ENCODE measurements around the gene LYST.

DNA sequence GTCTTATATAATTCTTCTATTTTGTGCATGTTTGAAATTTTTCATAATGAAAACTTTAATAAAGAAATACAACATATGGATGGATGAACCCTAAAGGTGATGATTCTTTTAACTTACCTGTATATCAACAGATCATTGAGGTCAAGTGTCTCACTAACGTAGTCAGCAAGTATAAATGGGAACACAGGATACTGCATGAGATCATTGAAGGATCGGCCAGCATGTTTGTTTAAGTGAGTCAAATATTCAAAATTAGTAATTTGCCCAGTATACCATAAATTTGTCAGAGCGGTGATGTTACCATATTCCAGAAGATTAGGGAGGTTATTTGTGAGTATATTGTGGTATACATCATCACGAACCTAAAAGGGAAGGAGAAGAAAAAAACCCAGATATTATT lies 146.2 kb downstream of the LYST start:
- TF ChIP-seq, protein P1, sequence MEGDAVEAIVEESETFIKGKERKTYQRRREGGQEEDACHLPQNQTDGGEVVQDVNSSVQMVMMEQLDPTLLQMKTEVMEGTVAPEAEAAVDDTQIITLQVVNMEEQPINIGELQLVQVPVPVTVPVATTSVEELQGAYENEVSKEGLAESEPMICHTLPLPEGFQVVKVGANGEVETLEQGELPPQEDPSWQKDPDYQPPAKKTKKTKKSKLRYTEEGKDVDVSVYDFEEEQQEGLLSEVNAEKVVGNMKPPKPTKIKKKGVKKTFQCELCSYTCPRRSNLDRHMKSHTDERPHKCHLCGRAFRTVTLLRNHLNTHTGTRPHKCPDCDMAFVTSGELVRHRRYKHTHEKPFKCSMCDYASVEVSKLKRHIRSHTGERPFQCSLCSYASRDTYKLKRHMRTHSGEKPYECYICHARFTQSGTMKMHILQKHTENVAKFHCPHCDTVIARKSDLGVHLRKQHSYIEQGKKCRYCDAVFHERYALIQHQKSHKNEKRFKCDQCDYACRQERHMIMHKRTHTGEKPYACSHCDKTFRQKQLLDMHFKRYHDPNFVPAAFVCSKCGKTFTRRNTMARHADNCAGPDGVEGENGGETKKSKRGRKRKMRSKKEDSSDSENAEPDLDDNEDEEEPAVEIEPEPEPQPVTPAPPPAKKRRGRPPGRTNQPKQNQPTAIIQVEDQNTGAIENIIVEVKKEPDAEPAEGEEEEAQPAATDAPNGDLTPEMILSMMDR (conservative IDR thresholded peaks at IDR 0.05; ENCODE audit: low read depth, low read length) = no peak
- TF ChIP-seq EZH2 (IDR thresholded peaks at IDR 0.05; ENCODE audit: borderline replicate concordance, low read depth, low read length, poor library complexity, severe bottlenecking) = no peak
